Astrocyte of the cerebellum (primary cell): ENCODE results near the gene SPDL1.

Experiments used
- DNase-seq: peaks from one replicate; pipeline ENCODE4 v3.0.0-alpha.2; 2011; ENCODE audit warnings: low read depth
- H3K4me3 ChIP-seq: 2 replicates; pipeline ENCODE4 v1.5.1; 2011; ENCODE audit warnings: mild to moderate bottlenecking, low read depth, low read length, moderate library complexity
- in situ Hi-C: cut with HindIII; loops from 2 replicates; pipeline ENCODE4 v1.10.0; 2017; ENCODE audit warnings: low sequenced_read_pairs
- TF ChIP-seq, protein P1 (sequence below): IDR thresholded peaks from 2 replicates; pipeline ENCODE4 v1.5.1; 2012; ENCODE audit warnings: low read length, low read depth, moderate library complexity, mild to moderate bottlenecking; ENCODE audit errors: missing control alignments

Gene SPDL1

GRCh38 chr5:169544264-169544950 lies 39.2 kb upstream of the SPDL1 start:
- TF ChIP-seq, protein P1, sequence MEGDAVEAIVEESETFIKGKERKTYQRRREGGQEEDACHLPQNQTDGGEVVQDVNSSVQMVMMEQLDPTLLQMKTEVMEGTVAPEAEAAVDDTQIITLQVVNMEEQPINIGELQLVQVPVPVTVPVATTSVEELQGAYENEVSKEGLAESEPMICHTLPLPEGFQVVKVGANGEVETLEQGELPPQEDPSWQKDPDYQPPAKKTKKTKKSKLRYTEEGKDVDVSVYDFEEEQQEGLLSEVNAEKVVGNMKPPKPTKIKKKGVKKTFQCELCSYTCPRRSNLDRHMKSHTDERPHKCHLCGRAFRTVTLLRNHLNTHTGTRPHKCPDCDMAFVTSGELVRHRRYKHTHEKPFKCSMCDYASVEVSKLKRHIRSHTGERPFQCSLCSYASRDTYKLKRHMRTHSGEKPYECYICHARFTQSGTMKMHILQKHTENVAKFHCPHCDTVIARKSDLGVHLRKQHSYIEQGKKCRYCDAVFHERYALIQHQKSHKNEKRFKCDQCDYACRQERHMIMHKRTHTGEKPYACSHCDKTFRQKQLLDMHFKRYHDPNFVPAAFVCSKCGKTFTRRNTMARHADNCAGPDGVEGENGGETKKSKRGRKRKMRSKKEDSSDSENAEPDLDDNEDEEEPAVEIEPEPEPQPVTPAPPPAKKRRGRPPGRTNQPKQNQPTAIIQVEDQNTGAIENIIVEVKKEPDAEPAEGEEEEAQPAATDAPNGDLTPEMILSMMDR: no peak
- no peak for DNase-seq
- no peak overlapping the region for H3K4me3 ChIP-seq
- in situ Hi-C loops: loop anchor here (25.0 kb wide), 2 partner anchors 557 to 857 kb away; no protein-coding TSS in a partner anchor

DNA sequence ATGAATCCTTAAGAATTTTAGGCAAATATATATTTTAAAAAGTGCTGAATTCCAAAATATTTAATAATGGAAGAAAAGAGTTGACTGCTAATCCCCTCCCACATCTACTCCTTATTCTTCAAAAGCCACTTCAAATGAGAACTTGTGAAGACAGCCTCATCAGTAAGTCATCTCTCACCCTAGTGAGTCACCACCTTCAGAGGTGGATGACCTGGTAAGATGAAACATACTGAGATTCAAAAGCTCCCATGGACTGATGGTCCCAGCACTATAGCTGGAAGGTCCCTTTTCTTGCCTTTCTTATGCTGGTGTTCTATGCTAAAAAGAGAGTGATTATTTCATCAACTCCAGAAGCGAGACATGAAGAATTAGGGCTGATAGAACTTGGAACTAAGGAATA lies 37.8 kb upstream of the SPDL1 start:
- TF ChIP-seq, protein P1: no peak
- in situ Hi-C loops: loop anchor here (5.0 to 25.0 kb wide), 3 partner anchors 48 to 858 kb away; no protein-coding TSS in a partner anchor

DNA sequence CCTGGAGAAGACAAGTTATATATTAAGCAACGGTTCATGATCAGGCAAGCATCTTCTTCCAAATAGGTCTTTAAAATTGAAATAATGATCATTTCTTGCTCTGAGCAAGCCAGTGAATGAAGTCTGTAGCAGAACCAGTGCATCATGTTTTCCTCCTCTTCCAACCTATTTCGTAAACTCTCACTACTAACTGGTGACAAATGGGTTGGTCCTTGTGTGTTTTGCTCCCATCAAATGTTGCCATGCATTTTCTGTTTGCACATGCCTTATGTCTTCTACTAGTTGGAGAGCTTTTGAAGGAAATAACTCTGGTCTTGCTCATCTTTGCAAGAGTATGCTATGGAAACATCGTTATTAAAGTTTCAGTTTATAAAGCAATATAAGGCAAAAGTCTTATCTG lies 37.2 kb upstream of the SPDL1 start:
- in situ Hi-C loops: loop anchor here (5.0 to 25.0 kb wide), 3 partner anchors 49 to 859 kb away; no protein-coding TSS in a partner anchor
- no peak overlapping the region for H3K4me3 ChIP-seq
- DNase-seq: no peak
- TF ChIP-seq, protein P1: no peak

More for the DNA sequence above, 37.8 kb upstream of the SPDL1 start:
- H3K4me3 ChIP-seq: no peak overlapping the region
- no peak for DNase-seq

- no peak for DNase-seq
- in situ Hi-C loops: loop anchor here (5.0 to 25.0 kb wide), 3 partner anchors 50 to 860 kb away; no protein-coding TSS in a partner anchor
- TF ChIP-seq, protein P1: no peak
- no peak overlapping the region for H3K4me3 ChIP-seq
These were observed 36.1 kb upstream of the SPDL1 start for GRCh38 chr5:169547508-169547907.

DNA sequence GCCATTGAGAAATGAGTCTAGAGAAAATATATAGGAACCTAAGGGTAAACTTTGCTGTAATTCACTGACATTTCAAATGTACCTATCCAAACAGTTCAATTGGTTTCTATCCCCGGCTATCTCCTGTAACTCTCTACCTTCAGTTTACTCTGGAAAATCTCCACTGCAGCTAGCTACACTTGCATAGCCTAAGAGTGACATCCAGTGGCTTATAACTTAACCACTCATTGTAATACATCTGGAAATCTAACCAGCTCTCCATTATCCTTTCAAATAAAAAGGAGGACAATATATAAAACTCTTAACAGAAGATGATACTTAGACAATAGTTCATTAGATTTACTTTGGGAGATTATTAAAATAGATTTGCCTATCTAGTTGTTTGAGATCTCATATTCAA lies 35.3 kb upstream of the SPDL1 start:
- in situ Hi-C loops: loop anchor here (5.0 to 25.0 kb wide), 3 partner anchors 51 to 861 kb away; no protein-coding TSS in a partner anchor
- TF ChIP-seq, protein P1: peak; percentile 38
- H3K4me3 ChIP-seq: no peak overlapping the region
- peak; percentile 22 for DNase-seq

DNA sequence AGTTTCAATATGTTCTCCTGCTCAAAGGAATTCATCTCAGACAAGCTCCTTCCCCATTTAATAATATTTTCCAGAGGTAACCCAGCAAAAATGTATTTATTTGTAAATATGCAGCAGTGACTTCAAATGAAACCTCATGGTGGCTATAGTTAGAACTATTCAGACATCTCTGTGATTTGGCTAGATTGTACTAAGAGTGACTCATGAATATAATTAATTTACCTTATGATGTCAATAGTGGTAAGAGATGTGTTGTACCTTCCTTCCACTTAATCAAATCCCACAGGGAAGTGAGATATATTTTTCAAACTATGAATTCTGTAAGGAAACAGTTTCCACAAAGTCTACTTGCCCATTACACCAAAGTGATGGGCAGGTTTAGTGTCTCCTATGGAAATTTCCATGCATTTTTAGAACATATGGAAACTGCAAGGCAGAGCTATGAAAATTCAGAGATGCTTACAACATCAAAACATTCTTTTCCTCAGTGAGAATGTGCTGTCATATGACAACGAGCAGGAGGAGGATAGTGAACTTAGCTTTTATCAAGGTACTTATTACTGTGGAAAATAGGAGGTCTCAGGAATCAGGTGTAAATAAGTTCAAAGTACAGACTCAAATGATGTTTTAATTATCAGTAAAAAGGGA lies 34.0 kb upstream of the SPDL1 start:
- no peak overlapping the region for H3K4me3 ChIP-seq
- no peak for DNase-seq
- TF ChIP-seq, protein P1: no peak
- in situ Hi-C loops: loop anchor here (5.0 to 25.0 kb wide), 3 partner anchors 52 to 862 kb away; no protein-coding TSS in a partner anchor
